IMR-90 (cell line): ENCODE results near the gene PHF3.

Experiments
- CEBPB ChIP-seq: IDR thresholded peaks from 2 replicates; pipeline ENCODE4 v1.6.1; 2012; ENCODE audit warnings: low read depth, low read length, improper control_type of control experiment
- CHD1 ChIP-seq: IDR thresholded peaks from 2 replicates; pipeline ENCODE4 v1.6.1; 2012; ENCODE audit warnings: low read depth, low read length, improper control_type of control experiment
- FOS ChIP-seq: fragments of 150-350 bp; IDR thresholded peaks from 2 replicates; pipeline ENCODE4 v1.6.1; 2016; ENCODE audit warnings: low read depth, low read length
- MAFK ChIP-seq: IDR thresholded peaks from 2 replicates; pipeline ENCODE4 v1.6.1; 2012; ENCODE audit warnings: low read depth, low read length, improper control_type of control experiment
- MAZ ChIP-seq: IDR thresholded peaks from 2 replicates; pipeline ENCODE4 v1.6.1; 2012; ENCODE audit warnings: low read depth, mild to moderate bottlenecking, low read length, improper control_type of control experiment, moderate library complexity, borderline replicate concordance
- MXI1 ChIP-seq: IDR thresholded peaks from 2 replicates; pipeline ENCODE4 v1.6.1; 2012; ENCODE audit warnings: low read depth, mild to moderate bottlenecking, low read length, moderate library complexity, borderline replicate concordance
- NFE2L2 ChIP-seq: fragments of 150-350 bp; IDR thresholded peaks from 2 replicates; pipeline ENCODE4 v1.6.1; 2016; ENCODE audit warnings: low read depth, mild to moderate bottlenecking, low read length
- POLR2A ChIP-seq: IDR thresholded peaks from 2 replicates; pipeline ENCODE4 v1.6.1; 2012; ENCODE audit warnings: mild to moderate bottlenecking, low read depth, low read length
- RAD21 ChIP-seq: IDR thresholded peaks from 2 replicates; pipeline ENCODE4 v1.6.1; 2012; ENCODE audit warnings: low read length, improper control_type of control experiment
- RCOR1 ChIP-seq: IDR thresholded peaks from 2 replicates; pipeline ENCODE4 v1.6.1; 2012; ENCODE audit warnings: mild to moderate bottlenecking, low read length, improper control_type of control experiment; ENCODE audit not compliant: insufficient replicate concordance
- RFX5 ChIP-seq: IDR thresholded peaks from 2 replicates; pipeline ENCODE4 v1.8.0; 2012; ENCODE audit warnings: low read depth, mild to moderate bottlenecking, low read length, moderate library complexity
- SMC3 ChIP-seq: fragments of 150-350 bp; IDR thresholded peaks from 2 replicates; pipeline ENCODE4 v1.6.1; 2016; ENCODE audit warnings: low read depth, mild to moderate bottlenecking, antibody characterized with exemption, low read length, moderate library complexity
- TF ChIP-seq, protein P1 (sequence below): conservative IDR thresholded peaks from 2 replicates; pipeline ENCODE4 v1.5.1; 2012; ENCODE audit warnings: mild to moderate bottlenecking, low read depth, low read length, improper control_type of control experiment
- TF ChIP-seq, protein P2 (sequence below): fragments of 150-350 bp; IDR thresholded peaks from 2 replicates; pipeline ENCODE4 v1.6.1; 2017; ENCODE audit warnings: mild to moderate bottlenecking, antibody characterized with exemption, low read length, low read depth

DNA sequence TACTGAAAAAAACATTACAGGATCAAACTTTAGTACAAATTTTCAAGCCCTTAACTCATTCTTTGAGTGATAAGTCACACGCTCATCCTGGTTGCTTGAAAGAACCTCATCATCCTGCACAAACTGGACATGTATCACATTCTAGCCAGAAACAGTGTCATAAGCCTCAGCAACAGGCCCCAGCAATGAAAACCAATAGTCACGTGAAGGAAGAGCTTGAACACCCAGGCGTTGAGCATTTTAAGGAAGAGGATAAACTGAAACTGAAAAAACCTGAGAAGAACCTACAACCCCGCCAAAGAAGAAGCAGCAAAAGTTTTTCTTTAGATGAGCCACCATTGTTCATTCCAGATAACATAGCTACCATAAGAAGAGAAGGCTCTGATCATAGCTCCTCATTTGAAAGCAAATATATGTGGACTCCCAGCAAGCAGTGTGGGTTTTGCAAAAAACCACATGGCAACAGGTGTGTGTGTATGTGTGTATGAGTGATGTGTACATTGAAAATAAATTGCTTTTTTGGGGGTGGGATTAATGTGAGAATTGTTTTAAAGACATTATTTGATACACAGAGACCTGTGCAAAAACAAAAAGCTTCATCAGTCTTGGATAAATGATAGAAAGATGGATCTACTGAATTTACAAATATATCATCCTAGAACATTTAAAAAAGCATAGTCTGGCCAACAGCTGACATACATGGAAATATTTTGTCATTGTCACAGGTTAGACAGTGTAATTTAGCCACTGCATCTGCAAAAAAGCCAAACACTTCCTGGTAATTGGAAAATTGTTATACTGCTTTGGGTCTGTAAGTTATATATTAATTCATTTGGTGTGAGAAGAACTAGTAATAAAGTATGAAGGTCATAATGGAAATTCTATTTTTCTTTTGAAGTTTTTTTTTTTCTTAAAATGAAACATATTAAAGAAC, 50.1 kb downstream of the PHF3 start:
- TF ChIP-seq, protein P1, sequence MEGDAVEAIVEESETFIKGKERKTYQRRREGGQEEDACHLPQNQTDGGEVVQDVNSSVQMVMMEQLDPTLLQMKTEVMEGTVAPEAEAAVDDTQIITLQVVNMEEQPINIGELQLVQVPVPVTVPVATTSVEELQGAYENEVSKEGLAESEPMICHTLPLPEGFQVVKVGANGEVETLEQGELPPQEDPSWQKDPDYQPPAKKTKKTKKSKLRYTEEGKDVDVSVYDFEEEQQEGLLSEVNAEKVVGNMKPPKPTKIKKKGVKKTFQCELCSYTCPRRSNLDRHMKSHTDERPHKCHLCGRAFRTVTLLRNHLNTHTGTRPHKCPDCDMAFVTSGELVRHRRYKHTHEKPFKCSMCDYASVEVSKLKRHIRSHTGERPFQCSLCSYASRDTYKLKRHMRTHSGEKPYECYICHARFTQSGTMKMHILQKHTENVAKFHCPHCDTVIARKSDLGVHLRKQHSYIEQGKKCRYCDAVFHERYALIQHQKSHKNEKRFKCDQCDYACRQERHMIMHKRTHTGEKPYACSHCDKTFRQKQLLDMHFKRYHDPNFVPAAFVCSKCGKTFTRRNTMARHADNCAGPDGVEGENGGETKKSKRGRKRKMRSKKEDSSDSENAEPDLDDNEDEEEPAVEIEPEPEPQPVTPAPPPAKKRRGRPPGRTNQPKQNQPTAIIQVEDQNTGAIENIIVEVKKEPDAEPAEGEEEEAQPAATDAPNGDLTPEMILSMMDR = no peak
- TF ChIP-seq POLR2A = no peak
- TF ChIP-seq RAD21 = no peak
- TF ChIP-seq RFX5 = no peak
- TF ChIP-seq CEBPB = no peak
- TF ChIP-seq, protein P2, sequence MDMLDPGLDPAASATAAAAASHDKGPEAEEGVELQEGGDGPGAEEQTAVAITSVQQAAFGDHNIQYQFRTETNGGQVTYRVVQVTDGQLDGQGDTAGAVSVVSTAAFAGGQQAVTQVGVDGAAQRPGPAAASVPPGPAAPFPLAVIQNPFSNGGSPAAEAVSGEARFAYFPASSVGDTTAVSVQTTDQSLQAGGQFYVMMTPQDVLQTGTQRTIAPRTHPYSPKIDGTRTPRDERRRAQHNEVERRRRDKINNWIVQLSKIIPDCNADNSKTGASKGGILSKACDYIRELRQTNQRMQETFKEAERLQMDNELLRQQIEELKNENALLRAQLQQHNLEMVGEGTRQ = no peak
- no peak for TF ChIP-seq MAZ
- TF ChIP-seq MXI1 = no peak
- TF ChIP-seq NFE2L2 = no peak
- no peak for TF ChIP-seq SMC3
- TF ChIP-seq CHD1 = no peak
- no peak for TF ChIP-seq MAFK
- TF ChIP-seq RCOR1 = no peak
- no peak for TF ChIP-seq FOS
